Central memory CD8-positive, alpha-beta T cell (primary cell): ENCODE results near the gene APOL2.
"Not testable (repeated sequence)": the region's sequence is repeated elsewhere in the genome, so short reads cannot be mapped to it uniquely, and the experiment has no call there.

Experiments used
- ATAC-seq: fragments of 150-1000 bp; cut with Tn5 transposase; replicated peaks from 2 replicates; pipeline ENCODE4 v1.10.0; 2022; ENCODE audit warnings: mild to moderate bottlenecking, moderate FRiP score, moderate number of reproducible peaks; ENCODE audit not compliant: poor library complexity, severe bottlenecking; ENCODE audit errors: extremely low read depth
- DNase-seq, 2 donors: peaks; one replicate each; pipeline ENCODE4 v3.0.0; 2021; ENCODE audit warnings: low spot score in 2 of 2
- H3K27ac Mint-ChIP-seq: one replicate; pipeline ENCODE4 v1.8.0; 2022; ENCODE audit warnings: low read depth, mild to moderate bottlenecking, moderate library complexity, mixed read lengths
- H3K27me3 Mint-ChIP-seq: one replicate; pipeline ENCODE4 v1.8.0; 2022; ENCODE audit warnings: mixed read lengths
- H3K36me3 Mint-ChIP-seq: one replicate; pipeline ENCODE4 v1.8.0; 2022; ENCODE audit warnings: mild to moderate bottlenecking, moderate library complexity, mixed read lengths; ENCODE audit not compliant: insufficient read depth
- H3K4me1 Mint-ChIP-seq: one replicate; pipeline ENCODE4 v1.8.0; 2022; ENCODE audit warnings: mixed read lengths
- H3K4me3 Mint-ChIP-seq: one replicate; pipeline ENCODE4 v1.8.0; 2022; ENCODE audit warnings: mild to moderate bottlenecking, moderate library complexity, mixed read lengths
- H3K9me3 Mint-ChIP-seq: one replicate; pipeline ENCODE4 v1.8.0; 2022; ENCODE audit warnings: mixed read lengths

APOL2 gene

GRCh38 chr22:36205573-36205972 lies 33.8 kb downstream of the APOL2 start:
- H3K27me3 Mint-ChIP-seq: peaks cover 58% of the 10 kb centered on the region
- H3K4me1 Mint-ChIP-seq, DNase-seq, H3K36me3 Mint-ChIP-seq, H3K9me3 Mint-ChIP-seq, H3K4me3 Mint-ChIP-seq, ATAC-seq, H3K27ac Mint-ChIP-seq: not testable (repeated sequence)

DNA sequence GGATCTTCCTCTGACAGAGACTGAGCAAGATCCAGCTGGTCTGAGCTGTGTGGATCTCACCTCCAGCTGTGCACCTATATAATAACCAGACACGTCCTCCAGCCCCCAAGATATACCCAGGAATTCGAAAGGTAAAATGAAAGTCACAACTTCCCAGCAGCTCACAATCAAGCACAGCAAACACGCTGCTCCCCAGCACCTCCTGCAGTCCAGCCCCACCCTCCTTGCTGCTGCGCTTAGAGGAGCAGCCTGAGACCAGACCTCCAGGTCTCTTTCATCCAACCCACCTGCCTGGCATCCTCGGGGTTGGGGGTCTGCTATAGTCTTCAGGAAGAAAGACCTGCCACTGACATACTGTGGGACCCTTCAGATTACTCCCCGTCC lies 34.7 kb downstream of the APOL2 start:
- Mint-ChIP-seq H3K4me3 (no peak overlapping the region), H3K36me3 (peaks cover 2% of the 10 kb centered on the region)
- no peak for ATAC-seq

GRCh38 chr22:36204001-36204631 lies 35.2 kb downstream of the APOL2 start:
- no peak overlapping the region for H3K27ac Mint-ChIP-seq
- ATAC-seq (no peak), DNase-seq (no peak)
- peaks cover 2% of the 10 kb centered on the region for H3K36me3 Mint-ChIP-seq
- H3K4me1 Mint-ChIP-seq: peaks cover 8% of the 10 kb centered on the region
- H3K27me3 Mint-ChIP-seq: peaks cover 56% of the 10 kb centered on the region
- no peaks in the 10 kb centered on the region for H3K9me3 Mint-ChIP-seq
- no peak overlapping the region for H3K4me3 Mint-ChIP-seq

More for the DNA sequence above, 34.7 kb downstream of the APOL2 start:
- no peaks in the 10 kb centered on the region for H3K9me3 Mint-ChIP-seq
- DNase-seq: no peak
- H3K27me3 Mint-ChIP-seq: peaks cover 57% of the 10 kb centered on the region
- peaks cover 8% of the 10 kb centered on the region for H3K4me1 Mint-ChIP-seq
- peak overlapping the region; percentile 47 for H3K27ac Mint-ChIP-seq

DNA sequence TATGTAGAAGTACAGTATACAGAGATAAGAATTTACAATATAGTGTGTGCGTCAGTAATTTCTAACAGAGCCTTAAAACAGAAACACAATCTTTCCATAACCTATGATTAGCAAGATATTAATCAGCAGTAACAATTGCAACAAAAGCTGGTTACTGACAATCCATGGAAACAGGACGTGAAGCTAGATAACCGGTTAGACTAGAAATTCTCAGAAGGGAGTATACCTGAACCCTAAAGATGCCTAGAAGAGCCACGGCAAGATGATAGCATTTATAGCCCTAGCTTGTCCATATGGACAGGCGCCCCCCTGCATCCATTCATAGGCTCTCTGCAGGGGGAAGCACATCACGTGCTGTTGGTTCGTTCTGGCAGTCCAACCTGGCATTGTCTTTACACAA lies 35.9 kb downstream of the APOL2 start:
- not testable (repeated sequence) for H3K4me3 Mint-ChIP-seq

GRCh38 chr22:36202906-36203305 lies 36.4 kb downstream of the APOL2 start:
- peaks cover 60% of the 10 kb centered on the region for H3K27me3 Mint-ChIP-seq
- ATAC-seq, H3K27ac Mint-ChIP-seq, H3K4me3 Mint-ChIP-seq, H3K4me1 Mint-ChIP-seq, H3K9me3 Mint-ChIP-seq, H3K36me3 Mint-ChIP-seq, DNase-seq: not testable (repeated sequence)

More for the DNA sequence above, 35.9 kb downstream of the APOL2 start:
- H3K27me3 Mint-ChIP-seq: peaks cover 56% of the 10 kb centered on the region
- H3K36me3 Mint-ChIP-seq, H3K4me1 Mint-ChIP-seq, H3K9me3 Mint-ChIP-seq, DNase-seq, ATAC-seq, H3K27ac Mint-ChIP-seq: not testable (repeated sequence)

DNA sequence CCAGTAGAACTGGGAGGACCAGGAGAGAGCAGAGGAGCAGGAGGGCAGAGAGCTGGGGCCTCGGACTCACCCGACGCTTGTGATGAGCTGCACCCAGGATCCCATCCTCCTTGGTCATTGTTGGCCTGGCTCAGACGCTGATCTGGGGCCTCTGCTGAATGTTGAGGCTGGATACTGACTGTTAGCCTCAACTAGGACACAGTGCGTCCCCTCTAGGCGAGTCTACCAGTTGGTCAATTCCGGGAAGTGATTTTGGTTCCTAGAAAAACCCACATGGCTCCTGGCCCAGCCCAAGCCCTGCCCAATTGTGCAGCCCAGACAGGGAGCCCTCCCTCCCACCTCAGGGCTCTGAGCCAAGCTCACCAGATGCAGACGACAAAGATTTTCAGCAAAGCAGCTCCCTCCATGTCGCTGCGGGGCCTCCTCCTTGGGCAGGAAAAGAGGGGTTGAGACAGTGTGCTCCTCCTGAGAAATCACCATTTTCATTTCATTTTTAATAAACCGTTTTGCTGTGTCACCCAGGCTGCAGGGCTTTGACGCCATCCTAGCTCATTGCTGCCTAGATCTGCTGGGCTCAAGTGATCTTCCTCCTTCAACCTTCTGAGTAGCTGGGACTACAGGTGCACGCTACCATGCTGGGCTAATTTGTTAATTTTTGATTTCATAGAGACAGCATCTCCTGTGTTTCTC lies 37.6 kb downstream of the APOL2 start, which contains the start of gene APOL4:
TSS of gene APOL4 (minus strand) at position 180 of the 690 bp plus-strand sequence. CDS start at position 105, 75 bp downstream.
- H3K9me3 Mint-ChIP-seq: no peaks in the 10 kb centered on the region
- H3K27me3 Mint-ChIP-seq: peaks cover 68% of the 10 kb centered on the region
- no peak for ATAC-seq
- H3K4me3 Mint-ChIP-seq: no peak within 1 kb of the TSS
- H3K27ac Mint-ChIP-seq: no peak within 1 kb of the TSS
- peaks cover 2% of the 10 kb centered on the region for H3K36me3 Mint-ChIP-seq
- H3K4me1 Mint-ChIP-seq: peaks cover 8% of the 10 kb centered on the region
- DNase-seq: no peak

DNA sequence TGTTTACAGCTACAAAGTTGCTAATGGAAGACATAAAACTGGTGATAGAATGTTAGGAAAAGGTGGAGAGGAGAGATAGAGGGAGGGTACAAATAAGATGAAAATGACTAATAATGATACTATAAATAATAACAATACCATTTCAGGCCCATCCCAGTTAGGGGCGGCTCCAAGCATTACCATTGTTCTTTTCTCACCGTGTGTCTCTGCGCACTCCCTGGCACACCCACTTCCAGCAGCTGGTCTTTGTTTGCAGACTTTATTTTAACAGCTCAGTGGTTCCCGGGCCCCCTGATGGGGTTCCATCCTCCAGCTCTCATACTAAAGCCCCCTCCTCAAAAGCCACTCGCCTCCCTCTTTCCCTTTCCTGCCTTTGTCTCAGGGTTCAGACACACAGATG lies 38.3 kb downstream of the APOL2 start:
- not testable (repeated sequence) for H3K36me3 Mint-ChIP-seq, DNase-seq, ATAC-seq, H3K4me3 Mint-ChIP-seq, H3K9me3 Mint-ChIP-seq, H3K4me1 Mint-ChIP-seq, H3K27ac Mint-ChIP-seq
- peaks cover 68% of the 10 kb centered on the region for H3K27me3 Mint-ChIP-seq

DNA sequence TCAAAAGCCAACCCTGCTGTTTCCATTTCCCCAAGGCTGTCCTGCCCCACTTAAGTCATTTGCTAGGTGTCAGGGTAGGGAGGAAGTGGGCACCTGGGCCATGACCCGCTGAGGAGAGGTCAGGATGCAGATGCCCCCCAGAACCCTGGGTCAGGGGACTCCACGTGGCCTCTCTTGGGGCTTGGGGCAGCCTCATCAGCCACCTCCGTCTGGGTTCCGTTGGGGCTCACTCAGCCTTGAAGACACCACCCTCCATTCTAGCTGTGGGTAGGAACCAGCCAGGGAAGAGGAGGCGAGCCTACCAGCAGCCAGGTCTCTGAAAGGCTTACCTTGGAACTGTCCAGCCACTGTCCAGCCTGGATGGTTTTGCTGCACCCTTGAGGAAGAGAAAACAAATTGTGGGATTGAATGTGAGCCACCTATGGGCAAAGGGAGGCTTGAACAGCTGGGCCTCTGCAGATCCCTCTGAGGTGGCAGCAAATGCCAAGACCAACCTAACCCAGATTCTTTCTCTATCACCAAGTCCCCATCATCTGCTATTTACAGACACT lies 40.3 kb downstream of the APOL2 start:
- Mint-ChIP-seq H3K4me3 (no peak overlapping the region), H3K4me1 (no peaks in the 10 kb centered on the region), H3K27ac (no peak overlapping the region), H3K27me3 (peaks cover 59% of the 10 kb centered on the region), H3K36me3 (no peaks in the 10 kb centered on the region), H3K9me3 (no peaks in the 10 kb centered on the region)
- no peak for DNase-seq
- no peak for ATAC-seq

DNA sequence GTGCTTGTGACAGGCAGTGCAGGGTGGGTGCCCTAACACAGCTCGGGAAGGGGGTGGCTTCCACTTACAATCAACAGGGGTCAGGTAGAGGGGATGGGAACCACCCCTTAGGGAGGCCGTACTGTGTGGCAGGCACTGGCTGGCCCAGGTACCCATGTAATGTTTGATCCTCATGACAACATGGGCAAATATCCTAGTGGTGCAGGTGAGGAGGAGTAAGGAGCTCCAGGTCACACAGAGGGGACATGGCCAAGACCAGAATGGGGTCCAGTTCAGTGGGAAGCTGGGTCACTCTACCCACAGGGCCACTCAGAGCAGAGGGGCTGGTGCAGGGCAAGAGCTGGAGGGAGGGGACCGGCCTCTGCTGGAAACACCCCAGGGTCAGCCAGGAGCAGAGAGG lies 40.8 kb downstream of the APOL2 start:
- H3K9me3 Mint-ChIP-seq: no peaks in the 10 kb centered on the region
- DNase-seq: no peak
- H3K4me1 Mint-ChIP-seq: no peaks in the 10 kb centered on the region
- ATAC-seq: no peak
- H3K27me3 Mint-ChIP-seq: peaks cover 55% of the 10 kb centered on the region
- no peaks in the 10 kb centered on the region for H3K36me3 Mint-ChIP-seq
- H3K27ac Mint-ChIP-seq: no peak overlapping the region
- H3K4me3 Mint-ChIP-seq: no peak overlapping the region

GRCh38 chr22:36197514-36198146 lies 41.7 kb downstream of the APOL2 start:
- no peaks in the 10 kb centered on the region for H3K9me3 Mint-ChIP-seq
- peaks cover 55% of the 10 kb centered on the region for H3K27me3 Mint-ChIP-seq
- no peaks in the 10 kb centered on the region for H3K4me1 Mint-ChIP-seq
- ATAC-seq (no peak), DNase-seq (no peak)
- no peak overlapping the region for H3K27ac Mint-ChIP-seq
- H3K4me3 Mint-ChIP-seq: no peak overlapping the region
- peaks cover 1% of the 10 kb centered on the region for H3K36me3 Mint-ChIP-seq

GRCh38 chr22:36197065-36197440 lies 42.3 kb downstream of the APOL2 start:
- H3K4me3 Mint-ChIP-seq: no peak overlapping the region
- no peak overlapping the region for H3K27ac Mint-ChIP-seq
- no peaks in the 10 kb centered on the region for H3K9me3 Mint-ChIP-seq
- H3K27me3 Mint-ChIP-seq: peaks cover 53% of the 10 kb centered on the region
- no peak for ATAC-seq
- H3K36me3 Mint-ChIP-seq: peaks cover 2% of the 10 kb centered on the region
- no peak for DNase-seq
- no peaks in the 10 kb centered on the region for H3K4me1 Mint-ChIP-seq

- Mint-ChIP-seq H3K4me3 (no peak overlapping the region), H3K4me1 (no peaks in the 10 kb centered on the region), H3K27me3 (peaks cover 51% of the 10 kb centered on the region), H3K9me3 (no peaks in the 10 kb centered on the region), H3K27ac (no peak overlapping the region), H3K36me3 (peaks cover 2% of the 10 kb centered on the region)
- DNase-seq (no peak), ATAC-seq (no peak)
Measured at GRCh38 chr22:36196254-36197064, 42.9 kb downstream of the APOL2 start.
